ENCODE measurements around the gene CCR4. TPM values are rescaled to one million over a fixed set of nuclear protein-coding genes. Genes with fewer than 3 reads are reported as not detected.
"Not testable (repeated sequence)": the region's sequence is repeated elsewhere in the genome, so short reads cannot be mapped to it uniquely, and the experiment has no call there.

CCR4 gene
- total RNA-seq, 1 donor from 2014 or later, result not detected

DNA sequence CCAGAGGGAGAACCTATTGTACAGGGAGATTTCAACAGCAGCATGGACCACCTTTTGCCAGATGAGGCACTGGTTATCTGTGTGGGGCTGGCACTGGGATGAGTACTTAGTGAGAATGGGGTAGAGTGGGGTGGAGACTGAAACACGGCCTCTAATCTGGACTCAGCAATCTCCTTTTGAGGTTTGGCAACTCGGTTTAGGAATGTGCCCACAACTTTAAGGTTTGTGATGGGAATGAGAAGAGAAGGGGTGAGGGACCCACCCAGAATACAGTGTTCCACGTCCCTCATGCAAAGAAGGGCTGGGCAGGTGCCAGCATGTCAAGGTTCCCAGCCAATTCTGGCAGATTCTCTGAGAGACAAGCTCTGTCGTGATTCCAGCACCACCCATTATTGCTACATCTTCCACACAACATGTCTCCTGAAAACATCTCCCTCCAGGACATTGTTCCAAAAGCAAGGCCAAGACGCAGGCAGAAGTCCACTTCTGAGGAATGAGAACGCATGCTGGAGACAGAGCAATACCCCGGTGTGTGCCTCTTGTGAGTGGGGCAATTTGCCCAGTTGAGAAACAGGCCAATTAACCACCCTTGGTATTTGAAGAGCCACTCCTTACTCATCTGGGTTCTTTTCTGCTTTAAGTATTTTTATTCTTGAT, 37.5 kb upstream of the CCR4 start:
- Mint-ChIP-seq H3K27me3 (no peaks in the 10 kb centered on the region), H3K27ac (no peak overlapping the region), H3K4me3 (no peak overlapping the region), H3K36me3 (no peaks in the 10 kb centered on the region), H3K9me3 (peaks cover 8% of the 10 kb centered on the region), H3K4me1 (ENCODE audit: unreplicated experiment) (peaks cover 6% of the 10 kb centered on the region)
- TF ChIP-seq, protein P1, sequence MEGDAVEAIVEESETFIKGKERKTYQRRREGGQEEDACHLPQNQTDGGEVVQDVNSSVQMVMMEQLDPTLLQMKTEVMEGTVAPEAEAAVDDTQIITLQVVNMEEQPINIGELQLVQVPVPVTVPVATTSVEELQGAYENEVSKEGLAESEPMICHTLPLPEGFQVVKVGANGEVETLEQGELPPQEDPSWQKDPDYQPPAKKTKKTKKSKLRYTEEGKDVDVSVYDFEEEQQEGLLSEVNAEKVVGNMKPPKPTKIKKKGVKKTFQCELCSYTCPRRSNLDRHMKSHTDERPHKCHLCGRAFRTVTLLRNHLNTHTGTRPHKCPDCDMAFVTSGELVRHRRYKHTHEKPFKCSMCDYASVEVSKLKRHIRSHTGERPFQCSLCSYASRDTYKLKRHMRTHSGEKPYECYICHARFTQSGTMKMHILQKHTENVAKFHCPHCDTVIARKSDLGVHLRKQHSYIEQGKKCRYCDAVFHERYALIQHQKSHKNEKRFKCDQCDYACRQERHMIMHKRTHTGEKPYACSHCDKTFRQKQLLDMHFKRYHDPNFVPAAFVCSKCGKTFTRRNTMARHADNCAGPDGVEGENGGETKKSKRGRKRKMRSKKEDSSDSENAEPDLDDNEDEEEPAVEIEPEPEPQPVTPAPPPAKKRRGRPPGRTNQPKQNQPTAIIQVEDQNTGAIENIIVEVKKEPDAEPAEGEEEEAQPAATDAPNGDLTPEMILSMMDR (conservative IDR thresholded peaks at IDR 0.05), result peak; percentile 3
- DNase-seq (ENCODE audit: extremely low spot score, unreplicated experiment), result no peak

DNA sequence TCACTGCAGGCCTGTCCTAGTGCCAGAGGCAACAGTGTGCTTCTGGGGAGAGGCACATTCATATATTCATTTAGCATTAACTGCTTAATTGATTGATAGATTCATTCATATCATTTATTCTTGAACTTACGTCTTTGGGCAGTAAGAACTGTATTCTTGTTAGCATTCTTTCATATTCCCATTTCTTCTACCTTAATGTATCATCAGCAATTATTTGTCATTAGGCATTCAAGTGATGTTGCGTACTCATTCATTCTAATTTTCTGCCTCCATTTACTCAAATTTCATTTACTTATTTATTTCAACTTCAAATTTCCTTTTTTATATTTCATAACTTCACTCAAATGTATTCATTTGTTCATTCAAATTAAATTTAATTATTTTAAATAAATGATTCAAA, 31.5 kb upstream of the CCR4 start:
- no peak for DNase-seq (ENCODE audit: extremely low spot score, unreplicated experiment)
- Mint-ChIP-seq H3K27me3 (no peaks in the 10 kb centered on the region), H3K27ac (no peak overlapping the region), H3K4me3 (no peak overlapping the region), H3K9me3 (no peaks in the 10 kb centered on the region), H3K36me3 (no peaks in the 10 kb centered on the region), H3K4me1 (ENCODE audit: unreplicated experiment) (no peaks in the 10 kb centered on the region)
- TF ChIP-seq, protein P1 (conservative IDR thresholded peaks at IDR 0.05), result no peak

DNA sequence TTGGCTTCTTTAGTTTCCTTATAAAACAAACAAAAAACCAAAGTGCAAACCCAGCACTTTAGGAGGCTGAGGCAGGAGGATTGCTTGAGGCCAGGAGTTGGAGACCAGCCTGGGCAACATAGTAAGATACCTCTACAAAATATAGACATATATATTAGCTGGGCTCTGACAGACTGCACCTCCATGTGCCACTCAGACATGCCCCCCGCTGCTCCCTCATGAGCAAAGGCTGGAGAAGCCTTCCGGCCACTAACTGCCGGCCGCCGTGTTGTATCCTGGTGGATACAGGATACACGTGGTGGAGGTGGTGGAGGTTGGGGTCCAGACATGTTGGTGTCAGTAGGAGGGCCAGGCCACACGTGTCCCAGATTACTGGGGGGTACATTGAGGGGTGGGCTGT, 29.4 kb upstream of the CCR4 start:
- TF ChIP-seq, protein P1 (conservative IDR thresholded peaks at IDR 0.05), result no peak
- H3K9me3 Mint-ChIP-seq, result no peaks in the 10 kb centered on the region
- no peaks in the 10 kb centered on the region for H3K4me1 Mint-ChIP-seq (ENCODE audit: unreplicated experiment)
- H3K4me3 Mint-ChIP-seq, result no peak overlapping the region
- H3K27me3 Mint-ChIP-seq, result no peaks in the 10 kb centered on the region
- no peak for DNase-seq (ENCODE audit: extremely low spot score, unreplicated experiment)
- no peaks in the 10 kb centered on the region for H3K36me3 Mint-ChIP-seq
- no peak overlapping the region for H3K27ac Mint-ChIP-seq

DNA sequence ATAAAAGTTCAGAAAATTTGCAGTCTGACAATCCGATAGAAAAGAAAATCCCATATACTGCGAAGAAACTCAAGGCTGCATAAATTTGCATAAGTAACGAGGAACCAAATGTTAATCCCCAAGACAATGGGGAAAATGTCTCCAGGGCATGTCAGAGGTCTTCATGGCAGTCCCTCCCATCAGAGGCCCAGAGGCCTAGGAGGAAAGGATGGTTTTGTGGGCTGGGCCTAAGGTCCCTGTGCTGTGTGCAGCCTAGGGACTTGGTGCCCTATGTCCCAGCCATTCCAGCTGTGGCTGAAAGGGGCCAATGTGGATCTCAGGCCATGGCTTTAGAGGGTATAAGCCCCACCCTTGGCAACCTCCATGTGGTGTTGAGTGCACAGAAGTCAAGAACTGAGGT, 21.3 kb upstream of the CCR4 start:
- TF ChIP-seq, protein P1 (conservative IDR thresholded peaks at IDR 0.05), result no peak
- no peak overlapping the region for H3K27ac Mint-ChIP-seq
- DNase-seq (ENCODE audit: extremely low spot score, unreplicated experiment), result no peak
- no peaks in the 10 kb centered on the region for H3K36me3 Mint-ChIP-seq
- no peaks in the 10 kb centered on the region for H3K4me1 Mint-ChIP-seq (ENCODE audit: unreplicated experiment)
- no peaks in the 10 kb centered on the region for H3K9me3 Mint-ChIP-seq
- no peak overlapping the region for H3K4me3 Mint-ChIP-seq
- no peaks in the 10 kb centered on the region for H3K27me3 Mint-ChIP-seq

DNA sequence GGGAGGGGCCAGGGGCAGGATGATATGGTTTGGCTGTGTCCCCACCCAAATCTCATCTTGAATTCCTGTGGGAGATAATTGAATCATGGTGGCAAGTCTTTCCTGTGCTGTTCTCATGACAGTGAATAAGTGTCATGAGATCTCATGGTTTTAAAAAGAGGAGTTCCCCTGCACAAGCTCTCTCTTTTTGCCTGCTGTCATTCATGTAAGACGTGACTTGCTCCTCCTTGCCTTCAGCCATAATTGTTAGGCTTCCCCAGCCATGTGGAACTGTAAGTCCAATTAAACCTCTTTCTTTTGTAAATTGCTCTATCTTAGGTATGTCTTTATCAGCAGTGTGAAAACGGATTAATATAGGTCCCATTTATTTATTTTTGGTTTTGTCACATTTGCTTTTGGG, 20.2 kb upstream of the CCR4 start:
- H3K4me1 Mint-ChIP-seq (ENCODE audit: unreplicated experiment); H3K27ac Mint-ChIP-seq; H3K4me3 Mint-ChIP-seq; H3K9me3 Mint-ChIP-seq; DNase-seq (ENCODE audit: extremely low spot score, unreplicated experiment); H3K27me3 Mint-ChIP-seq; H3K36me3 Mint-ChIP-seq: not testable (repeated sequence)

DNA sequence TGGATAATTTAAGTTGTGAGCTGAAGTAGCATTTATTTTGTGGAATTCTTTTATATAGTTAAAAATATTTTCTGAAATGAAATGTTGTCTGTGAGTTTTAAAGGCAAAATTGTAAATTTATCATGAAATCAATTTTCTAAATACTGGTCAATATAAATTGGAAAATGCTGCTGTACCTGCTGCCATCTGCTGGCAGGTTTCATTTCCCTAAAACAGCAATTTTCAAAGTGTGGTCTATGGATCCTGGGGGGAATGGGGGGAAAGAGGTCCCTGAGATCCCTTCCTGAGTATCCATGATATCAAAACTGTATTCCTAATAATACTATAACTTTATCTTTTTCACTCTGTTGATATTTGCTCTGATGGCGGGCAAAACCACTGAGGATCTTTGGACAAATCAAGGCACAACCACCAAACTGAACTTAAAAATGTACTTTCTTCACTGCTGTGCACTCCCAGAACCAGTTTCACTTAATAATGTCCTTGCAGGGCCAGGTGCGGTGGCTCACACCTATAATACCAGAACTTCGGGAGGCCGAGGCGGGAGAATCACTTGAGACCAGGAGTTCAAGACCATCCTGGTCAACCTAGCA, 17.2 kb upstream of the CCR4 start:
- no peaks in the 10 kb centered on the region for H3K27me3 Mint-ChIP-seq
- no peak overlapping the region for H3K4me3 Mint-ChIP-seq
- no peaks in the 10 kb centered on the region for H3K9me3 Mint-ChIP-seq
- TF ChIP-seq, protein P1 (conservative IDR thresholded peaks at IDR 0.05), result peak; percentile 89
- no peak overlapping the region for H3K27ac Mint-ChIP-seq
- H3K4me1 Mint-ChIP-seq (ENCODE audit: unreplicated experiment), result peaks cover 4% of the 10 kb centered on the region
- H3K36me3 Mint-ChIP-seq, result no peaks in the 10 kb centered on the region
- DNase-seq (ENCODE audit: extremely low spot score, unreplicated experiment), result no peak
